ENCODE measurements around the gene TNNI3K. TPM values are rescaled to one million over a fixed set of nuclear protein-coding genes. Genes with fewer than 3 reads are reported as not detected.
A peak's percentile ranks its signal among the peaks of the same experiment; 100 is the strongest.

TNNI3K gene
- total and polyA plus RNA-seq, 2 of the 8 experiments (the other 6 are each of a cell fraction or from before 2014, with no cell fraction given), result 0.41 to 0.48 TPM

DNA sequence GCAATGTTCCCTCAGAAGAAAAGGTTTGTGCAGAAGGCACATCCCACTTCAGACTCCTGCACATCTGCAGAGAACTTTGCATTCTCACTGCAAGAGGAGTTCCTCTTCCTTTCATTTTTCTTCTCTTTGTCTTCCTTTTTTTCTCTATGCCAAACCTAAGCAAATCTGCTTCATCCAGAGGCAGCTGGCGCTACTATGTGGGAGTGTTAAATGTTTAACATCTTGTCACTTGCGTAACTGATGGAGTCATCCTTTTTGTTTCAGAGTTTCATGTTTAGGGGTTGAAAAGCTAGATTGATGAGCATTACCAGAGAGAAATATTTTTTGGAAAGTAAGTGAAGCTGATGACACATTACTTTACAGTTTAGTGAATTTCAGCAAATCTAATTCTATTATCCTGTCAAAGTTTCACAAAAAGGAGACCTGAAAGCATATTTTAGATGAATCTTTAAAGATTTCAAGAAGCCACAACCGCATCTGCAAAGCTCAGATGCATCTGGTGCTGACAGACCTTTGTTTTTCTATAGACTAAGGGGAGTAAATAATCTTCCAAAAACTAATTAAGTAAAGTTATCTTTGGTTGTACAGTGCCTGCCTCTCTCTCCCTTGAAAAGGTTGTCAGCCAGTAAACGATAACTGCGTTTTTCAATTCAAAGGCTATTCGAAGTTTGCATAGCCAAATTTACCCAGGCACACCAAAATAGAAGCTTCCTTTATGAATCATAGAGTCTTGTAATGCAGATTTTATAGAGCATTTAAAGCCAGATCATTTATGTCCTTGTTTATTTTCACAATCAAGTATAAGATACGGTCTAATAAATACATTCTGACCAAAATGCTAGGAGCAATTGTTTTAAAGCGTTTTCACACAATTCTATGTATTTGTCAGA, 278.5 kb downstream of the TNNI3K start:
- Histone ChIP-seq H2BK12ac (ENCODE audit: low read depth, low read length) (no peak overlapping the region), H3K4ac (replicated peaks; ENCODE audit: insufficient read length, low read depth, low read length) (no peak overlapping the region), H3K79me2 (ENCODE audit: control insufficient read depth in 1 of 2, insufficient read depth in 2 of 2, low read length in 2 of 2) (no peaks in the 10 kb centered on the region), H4K5ac (ENCODE audit: insufficient read length, low read depth, low read length) (no peak overlapping the region), H3K27ac (ENCODE audit: low read depth, low read length) (no peak overlapping the region), H2BK5ac (ENCODE audit: low read depth, low read length) (no peak overlapping the region), H2AFZ (ENCODE audit: low read length) (0 out of 2 replicates have a peak overlapping the region, but pooled peaks have one; percentile 35), H3K56ac (replicated peaks; ENCODE audit: insufficient read length, low read depth, low read length) (no peak overlapping the region), H4K20me1 (replicated peaks in 1 of 2; ENCODE audit: control insufficient read depth in 1 of 2, insufficient read depth in 2 of 2, low read length in 2 of 2) (no peaks in the 10 kb centered on the region), H2AK5ac (ENCODE audit: low read depth, low read length) (no peak overlapping the region), H4K91ac (replicated peaks; ENCODE audit: insufficient read length, low read length) (no peak overlapping the region), H3K9ac (replicated peaks in 1 of 4; ENCODE audit: extremely low read depth in 1 of 4, low read depth in 3 of 4, low read length in 3 of 4) (no peak overlapping the region), H3K23ac (ENCODE audit: insufficient read length) (no peak overlapping the region), H3K14ac (ENCODE audit: insufficient read length) (no peak overlapping the region), H4K8ac (ENCODE audit: extremely low read depth, insufficient read depth, low read length) (no peak overlapping the region), H2BK15ac (ENCODE audit: low read length) (no peak overlapping the region), H3K4me3 (ENCODE audit: extremely low read depth in 1 of 4, insufficient read depth in 2 of 4, low read depth in 3 of 4, low read length in 4 of 4) (no peak overlapping the region), H2BK120ac (replicated peaks; ENCODE audit: low read depth, low read length) (no peak overlapping the region), H3K27me3 (replicated peaks in 1 of 4; ENCODE audit: control insufficient read depth in 3 of 4, extremely low read depth in 1 of 4, insufficient read depth in 3 of 4, low read length in 3 of 4) (no peaks in the 10 kb centered on the region), H3K79me1 (ENCODE audit: low read depth, low read length) (no peaks in the 10 kb centered on the region), H3K36me3 (ENCODE audit: control insufficient read depth in 2 of 4, insufficient read depth in 4 of 4, low read length in 3 of 4) (no peaks in the 10 kb centered on the region), H3K4me2 (ENCODE audit: insufficient read depth in 1 of 2, low read depth in 2 of 2, low read length in 2 of 2) (no peak overlapping the region), H3K4me1 (replicated peaks in 1 of 4; ENCODE audit: control insufficient read depth in 3 of 4, insufficient read depth in 4 of 4, low read length in 3 of 4) (peaks cover 0 to under 1% (median under 1%) of the 10 kb centered on the region in 4 experiments; a peak in 2 of 7 replicates), H2BK20ac (ENCODE audit: low read length) (no peak overlapping the region), H3K23me2 (ENCODE audit: low read depth, low read length) (no peaks in the 10 kb centered on the region), H3K18ac (ENCODE audit: extremely low read depth, low read length) (no peak overlapping the region), H3K9me3 (ENCODE audit: insufficient read depth in 2 of 2, low read depth in 1 of 2, low read length in 1 of 2) (no peaks in the 10 kb centered on the region)
- ChIA-PET POLR2A (ENCODE audit: partially characterized antibody) (no interaction called here), CTCF (ENCODE audit: partially characterized antibody) (interaction anchor here (0.5 to 3.6 kb wide), 6 partner anchors 9 to 176 kb away, joined by 3 to 16 read pairs (median 4); no protein-coding TSS in a partner anchor)
- WGBS, 2 experiments (ENCODE audit: extremely low coverage in 1 of 2, insufficient coverage in 1 of 2, insufficient read length in 1 of 2, insufficient replicate concordance in 2 of 2, low coverage in 1 of 2, low lambda C conversion rate in 2 of 2, missing lambda C conversion rate in 1 of 2), result 90% methylated on average over 8 of the region's 8 CpGs; no CpG with 5 or more reads in 1 of the 2 experiments
- TF ChIP-seq KDM5A (IDR thresholded peaks at IDR 0.05; ENCODE audit: low read length) (no peak), EGR1 (IDR thresholded peaks at IDR 0.05; ENCODE audit: borderline replicate concordance, low read depth, low read length) (no peak), BRCA1 (IDR thresholded peaks at IDR 0.05; ENCODE audit: low read depth, low read length) (no peak), CBX5 (IDR thresholded peaks at IDR 0.05; ENCODE audit: low read depth, low read length) (no peak), SUZ12 (IDR thresholded peaks at IDR 0.05; ENCODE audit: low read length) (no peak), CHD2 (IDR thresholded peaks at IDR 0.05; ENCODE audit: low read length) (no peak), POLR2AphosphoS5 (IDR thresholded peaks at IDR 0.05; ENCODE audit: low read depth, low read length) (no peak), RAD21 (IDR thresholded peaks at IDR 0.05 in 1 of 2, conservative IDR thresholded peaks at IDR 0.05 in 1 of 2; ENCODE audit: low read depth in 2 of 2, low read length in 2 of 2) (no peak)
- DNase-seq (ENCODE audit: low read depth in 1 of 2, low spot score in 2 of 2) (no peak), FAIRE-seq (no peak)

Data from H1 (cell line).